NCI-H1436 (cell line): ENCODE measurements around the gene TARBP1.
"Not testable (repeated sequence)": the region's sequence is repeated elsewhere in the genome, so short reads cannot be mapped to it uniquely, and the experiment has no call there.

Experiments used
- DNase-seq: peaks from one replicate; lab custom pipeline; 2025; lab: John Stamatoyannopoulos, UW

TARBP1 gene

DNA sequence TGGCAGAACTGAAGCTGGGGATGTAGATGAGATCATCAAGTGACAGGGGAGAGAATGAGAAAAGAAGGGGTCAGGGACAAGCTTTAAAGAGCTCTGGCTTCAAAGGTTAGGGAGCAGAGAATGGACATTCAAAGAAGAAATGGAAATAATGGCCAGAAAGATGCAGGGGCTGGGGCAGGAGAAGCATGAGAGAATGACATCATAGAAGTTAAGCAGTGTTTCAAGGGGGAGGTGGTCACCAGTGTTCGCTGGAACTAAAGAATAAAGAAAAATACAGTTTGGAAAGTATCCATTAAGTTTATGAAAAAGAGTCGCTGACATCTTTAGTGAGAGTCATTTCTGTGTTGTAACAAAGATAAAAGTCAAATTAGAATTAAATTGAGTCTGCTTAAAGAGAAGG, 44.3 kb downstream of the TARBP1 start:
- DNase-seq, result no peak

DNA sequence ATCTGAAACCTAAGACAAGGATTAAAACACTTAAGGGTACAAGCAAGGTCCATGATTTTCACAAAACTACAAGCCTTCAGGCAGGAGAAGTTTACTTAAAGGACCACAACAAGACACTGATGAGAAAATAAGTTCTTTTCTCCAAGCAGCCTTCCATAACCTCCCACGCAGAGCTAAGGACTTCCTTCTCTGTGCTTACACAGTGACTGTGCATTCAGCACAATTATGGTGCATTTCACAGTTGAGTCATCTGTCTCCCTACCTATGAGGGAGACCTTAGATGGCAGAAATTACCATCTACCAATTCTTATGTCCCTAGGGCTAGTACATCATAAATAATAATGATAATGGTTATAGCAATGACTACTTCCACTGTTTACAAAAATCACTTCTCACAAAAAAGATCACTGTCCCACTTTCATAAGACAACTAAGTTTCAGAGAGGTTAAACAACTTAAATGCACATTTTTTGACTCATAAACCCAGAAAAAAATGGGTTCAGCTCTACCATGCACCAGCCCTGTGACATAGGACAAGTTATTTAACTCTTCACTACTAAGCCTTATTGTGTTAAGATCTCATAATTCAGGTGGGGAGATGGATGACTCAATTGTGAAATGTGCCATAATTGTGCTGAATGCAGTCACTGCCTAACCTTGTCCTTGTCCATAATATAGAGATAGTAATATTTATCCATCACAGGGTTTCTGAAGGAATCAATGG, 45.3 kb downstream of the TARBP1 start:
- DNase-seq, result peak; percentile 21

DNA sequence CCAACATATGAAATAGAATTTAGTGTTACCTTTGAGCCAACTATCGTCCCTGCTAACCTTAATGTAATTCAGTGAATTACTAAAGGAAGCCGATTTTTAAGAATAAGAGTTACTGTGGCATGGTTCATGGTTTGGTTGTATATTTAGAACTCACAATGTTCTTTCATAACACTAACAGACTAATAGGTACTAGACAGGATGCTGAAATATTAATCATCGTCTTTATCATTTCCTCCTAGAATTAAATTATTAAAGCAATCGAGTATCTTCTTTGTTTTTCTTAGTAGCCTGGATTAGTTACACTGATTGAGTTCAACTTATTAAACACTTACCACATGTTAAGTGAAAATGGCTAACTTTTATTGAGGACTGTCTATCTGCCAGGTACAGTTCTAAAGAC, 47.7 kb downstream of the TARBP1 start:
- DNase-seq, result no peak

DNA sequence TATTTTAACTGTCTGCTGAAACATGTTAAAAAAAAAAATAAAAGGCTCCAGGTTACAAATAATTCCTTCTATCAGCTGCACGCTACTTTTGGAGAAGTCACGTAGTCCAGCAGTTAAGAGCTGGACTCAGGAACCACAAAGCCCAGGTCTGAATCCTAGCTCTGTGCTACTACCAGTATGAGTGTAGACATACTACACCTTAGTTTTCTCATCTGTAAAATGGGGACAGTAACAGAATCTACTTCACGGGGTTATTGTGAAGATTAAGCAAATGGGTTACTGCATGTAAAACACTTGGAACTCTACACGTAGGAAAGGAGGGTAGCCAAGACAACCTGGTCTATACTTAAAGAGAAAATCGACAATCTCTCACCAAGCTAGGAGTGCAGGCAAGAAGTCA, 48.3 kb downstream of the TARBP1 start:
- DNase-seq, result no peak

DNA sequence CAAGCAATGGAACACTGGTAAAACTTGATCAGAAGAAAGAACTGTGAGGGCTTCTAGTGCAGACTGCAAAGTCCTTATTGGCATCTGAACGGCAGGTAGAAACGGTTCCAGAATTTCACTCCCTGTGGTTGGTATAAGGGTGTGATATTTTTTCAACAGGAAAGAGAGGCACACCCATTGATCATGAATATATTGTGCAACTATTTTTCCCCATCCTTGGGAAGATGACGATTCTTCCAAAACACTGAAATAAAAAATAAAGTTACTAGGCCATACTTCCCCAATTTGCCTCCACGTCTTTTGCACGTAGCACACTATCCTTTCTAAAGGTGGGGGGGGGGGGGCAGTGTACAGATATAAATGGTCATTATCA, 49.6 kb downstream of the TARBP1 start:
- no peak for DNase-seq

DNA sequence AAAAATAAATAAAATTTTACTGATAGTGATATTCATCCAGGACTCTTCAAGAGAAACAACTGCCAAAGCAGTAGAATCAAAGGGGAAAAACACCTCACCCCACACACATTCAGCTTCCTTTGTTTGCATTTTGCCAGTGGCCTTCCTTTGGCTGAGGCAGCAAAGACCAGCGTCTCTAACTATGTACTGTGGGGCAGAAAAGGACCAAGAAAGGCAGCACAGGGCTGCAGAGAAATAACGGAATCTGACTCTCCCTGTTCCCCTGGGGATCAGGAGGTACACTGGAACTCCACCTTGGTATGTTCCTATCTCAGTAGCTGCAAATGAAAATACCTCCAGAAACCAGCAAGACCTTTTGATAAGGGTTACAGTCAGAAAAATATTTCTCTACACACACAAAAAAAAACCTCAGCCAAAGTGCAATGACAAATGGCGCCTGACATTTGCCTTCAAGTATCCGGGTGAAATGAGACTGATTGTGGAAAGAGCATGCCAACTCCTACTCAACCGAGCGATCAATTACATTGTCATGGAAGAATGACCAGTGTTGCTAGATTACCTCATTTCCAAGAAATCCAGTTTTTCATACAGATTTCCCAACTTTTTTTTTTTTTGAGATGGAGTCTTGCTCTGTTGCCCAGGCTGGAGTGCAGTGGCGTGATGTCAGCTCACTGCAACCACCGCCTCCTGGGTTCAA, 50.9 kb downstream of the TARBP1 start:
- DNase-seq, result no peak

DNA sequence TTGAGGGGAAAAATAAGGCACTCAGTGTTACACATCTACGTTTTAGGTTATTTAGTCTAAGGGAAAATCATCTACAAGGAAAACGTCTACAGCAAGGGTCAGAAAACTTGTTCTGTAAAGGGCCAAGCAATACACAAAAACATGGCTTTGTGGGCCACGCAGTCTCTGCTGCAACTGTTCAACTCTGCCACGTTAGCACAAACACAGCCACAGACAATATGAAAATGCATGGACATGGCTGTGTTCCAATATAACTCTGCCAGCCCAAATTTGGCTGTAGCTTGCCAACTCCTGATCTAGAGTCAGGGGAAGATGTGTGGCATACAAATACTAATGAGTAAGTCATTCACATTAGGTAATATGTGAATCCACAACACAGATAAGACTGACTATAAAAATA, 65.0 kb downstream of the TARBP1 start:
- DNase-seq, result no peak

DNA sequence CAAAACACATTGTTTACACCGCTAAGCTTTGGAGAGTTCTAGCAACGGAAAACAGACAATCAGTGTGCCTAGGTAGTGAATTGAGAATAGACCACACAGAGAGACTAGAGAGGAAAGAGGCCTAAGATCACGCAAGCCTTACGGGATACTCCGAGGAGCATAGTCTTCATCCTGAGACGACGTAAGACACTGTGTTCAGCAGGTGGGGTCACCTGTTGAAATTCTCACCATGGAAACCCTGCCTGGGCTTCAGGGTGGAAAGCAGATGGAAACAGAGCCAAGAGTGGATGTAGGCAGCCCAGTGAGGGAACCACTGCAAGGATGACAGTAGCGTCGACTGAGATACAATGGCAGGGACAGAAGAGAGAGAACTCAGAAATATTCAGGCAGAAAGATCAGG, 65.5 kb downstream of the TARBP1 start:
- no peak for DNase-seq

DNA sequence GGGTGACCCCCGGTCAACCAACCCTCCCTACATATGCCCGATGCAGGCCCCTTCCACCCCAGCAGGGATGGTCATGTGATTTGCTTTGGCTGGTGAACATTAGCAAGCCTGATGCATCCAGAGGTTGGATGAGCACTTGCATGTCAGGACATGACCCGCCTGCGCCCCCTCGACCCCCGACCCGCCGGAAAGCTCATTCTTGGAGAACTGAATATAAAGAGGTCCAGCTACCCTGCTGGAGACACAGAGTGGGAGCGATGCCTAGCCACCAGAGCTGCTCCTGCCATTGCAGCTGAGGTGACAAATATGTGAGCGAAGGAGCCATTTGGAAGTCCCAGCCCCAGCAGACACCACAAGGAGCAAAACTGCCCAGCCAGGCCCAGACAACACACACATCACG, 66.1 kb downstream of the TARBP1 start:
- DNase-seq, result no peak

DNA sequence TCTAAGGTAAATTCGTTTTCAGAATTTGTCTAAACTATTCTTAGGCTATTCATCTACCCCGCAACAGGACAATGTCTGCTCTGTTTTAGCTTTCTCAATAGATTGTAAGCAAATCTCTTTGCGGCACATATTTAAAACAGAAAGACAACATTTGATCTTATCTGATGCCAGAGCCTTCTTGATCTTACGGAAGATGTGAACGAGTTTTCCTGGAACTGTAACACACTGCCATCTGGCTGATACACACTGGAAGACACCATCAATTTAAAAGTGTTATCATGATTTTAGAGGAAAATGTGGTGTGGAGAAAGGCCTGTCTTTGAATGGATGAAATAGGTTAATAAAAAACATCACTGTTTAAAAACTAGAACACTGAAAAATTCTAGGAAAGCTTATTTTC, 69.7 kb downstream of the TARBP1 start:
- DNase-seq, result no peak

DNA sequence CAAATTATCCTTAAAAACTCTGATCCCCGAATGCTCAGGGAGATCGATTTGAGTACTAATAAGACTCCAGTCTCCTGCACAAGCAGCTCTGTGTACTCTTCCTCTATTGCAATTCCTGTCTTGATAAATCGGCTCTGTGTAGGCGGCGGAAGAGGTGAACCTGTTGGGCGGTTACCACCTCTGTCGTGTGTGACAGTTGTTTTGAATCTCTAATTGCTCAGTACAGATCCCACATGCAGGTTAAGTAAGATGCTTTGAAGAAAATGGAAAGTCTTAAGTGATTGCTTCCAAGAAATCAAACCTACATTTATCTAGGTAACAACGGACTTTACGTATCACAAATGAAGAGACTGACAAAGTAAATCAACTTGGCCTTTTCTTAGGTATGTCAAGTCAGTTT, 70.2 kb downstream of the TARBP1 start:
- DNase-seq, result no peak

DNA sequence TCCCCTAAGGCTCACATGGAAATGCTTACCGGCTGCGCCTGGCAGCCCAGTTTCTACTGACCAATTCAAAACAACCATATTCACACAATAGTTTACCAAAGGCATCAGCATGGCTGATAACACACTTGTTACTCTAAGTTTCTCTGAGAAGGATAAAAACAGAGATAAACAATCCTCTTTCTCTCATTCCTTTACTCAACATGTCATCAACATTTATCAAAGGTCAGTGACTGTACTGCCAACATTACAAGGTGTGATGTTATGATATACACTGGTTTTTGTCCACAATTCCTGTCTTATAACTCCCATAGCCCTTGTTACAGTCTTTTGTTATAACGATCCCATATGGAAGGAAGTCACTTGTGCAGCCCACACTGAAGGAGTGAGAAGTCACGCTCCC, 72.1 kb downstream of the TARBP1 start:
- no peak for DNase-seq

DNA sequence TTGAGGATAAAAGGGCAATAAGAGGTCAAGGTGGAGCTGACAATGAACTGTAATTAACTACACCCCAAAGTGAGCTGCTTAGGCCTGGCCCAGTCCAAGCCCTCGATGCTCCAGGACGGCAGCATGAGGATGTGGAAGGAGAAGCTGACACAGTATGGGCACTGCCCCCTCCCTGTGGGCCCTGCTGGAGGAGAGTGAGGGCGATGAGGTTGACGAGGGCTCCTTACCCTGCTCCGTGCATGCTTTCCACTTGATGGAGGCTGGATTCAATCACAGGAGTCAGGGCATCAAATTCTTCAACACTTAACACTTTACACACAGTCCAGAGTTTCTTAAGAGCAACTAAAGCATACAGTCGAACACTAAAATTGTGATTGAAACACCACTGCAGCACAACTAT, 73.3 kb downstream of the TARBP1 start:
- DNase-seq, result no peak

DNA sequence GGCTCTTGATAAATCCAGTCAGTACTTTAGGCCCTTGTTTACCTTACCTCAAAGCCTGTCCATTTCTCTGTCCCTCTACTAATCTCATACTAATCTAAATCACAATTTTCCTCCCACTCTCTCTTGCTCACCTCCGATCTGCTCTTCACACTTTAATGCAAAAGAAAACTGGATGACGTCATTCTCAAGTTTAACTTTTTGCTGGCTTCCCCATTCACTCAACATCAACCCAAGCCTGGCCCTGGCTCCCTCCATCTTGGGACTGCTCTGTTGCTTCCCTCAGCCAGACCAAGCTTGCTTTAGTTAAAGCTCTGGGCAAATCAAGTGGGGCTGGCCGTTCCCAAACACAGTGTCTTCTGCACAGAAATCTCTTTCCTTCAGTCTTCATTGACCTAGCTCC, 76.0 kb downstream of the TARBP1 start:
- DNase-seq, result no peak

DNA sequence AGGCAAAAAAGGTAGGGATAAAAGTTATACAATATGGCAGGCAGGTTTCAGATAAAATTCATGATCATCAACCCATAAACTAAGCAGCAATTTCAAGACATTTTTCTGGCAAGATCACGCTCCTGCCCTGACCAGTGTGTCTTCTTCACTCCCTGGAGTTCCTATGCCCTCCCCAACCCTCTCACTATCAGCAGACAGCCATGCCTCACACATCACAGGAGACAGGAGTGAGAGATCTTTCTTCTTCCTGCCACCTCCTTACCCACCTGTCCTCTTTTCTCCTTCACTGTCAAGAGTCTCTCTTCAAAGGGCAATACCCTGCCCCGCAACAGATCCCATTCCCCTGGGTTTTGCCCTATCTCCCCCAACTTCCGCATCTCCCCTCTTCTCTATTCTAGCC, 77.3 kb downstream of the TARBP1 start:
- no peak for DNase-seq

DNA sequence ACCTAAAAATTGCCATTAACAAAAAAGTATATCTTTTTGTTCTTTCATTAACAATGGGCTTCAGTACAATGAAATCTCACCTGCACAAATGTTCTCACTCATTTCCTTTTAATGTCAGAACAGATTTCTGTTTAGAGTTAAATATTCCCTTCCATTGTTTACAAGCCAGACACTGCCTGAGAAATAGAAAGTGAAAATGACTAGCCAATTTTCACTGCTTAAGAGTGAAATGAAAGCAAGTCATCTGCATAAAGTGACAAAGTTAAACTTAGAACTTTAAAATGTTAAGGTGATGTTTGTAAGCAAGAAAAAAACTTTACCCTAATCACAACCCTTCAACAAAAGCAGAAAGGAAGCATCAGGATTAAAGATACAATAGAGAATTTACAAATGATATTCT, 78.2 kb downstream of the TARBP1 start:
- DNase-seq, result no peak

DNA sequence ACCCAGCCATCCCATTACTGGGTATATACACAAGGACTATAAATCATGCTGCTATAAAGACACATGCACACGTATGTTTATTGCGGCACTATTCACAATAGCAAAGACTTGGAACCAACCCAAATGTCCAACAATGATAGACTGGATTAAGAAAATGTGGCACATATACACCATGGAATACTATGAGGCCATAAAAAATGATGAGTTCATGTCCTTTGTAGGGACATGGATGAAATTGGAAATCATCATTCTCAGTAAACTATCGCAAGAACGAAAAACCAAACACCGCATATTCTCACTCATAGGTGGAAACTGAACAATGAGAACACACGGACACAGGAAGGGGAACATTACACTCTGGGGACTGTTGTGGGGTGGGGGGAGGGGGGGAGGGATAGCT, 79.5 kb downstream of the TARBP1 start:
- not testable (repeated sequence) for DNase-seq

DNA sequence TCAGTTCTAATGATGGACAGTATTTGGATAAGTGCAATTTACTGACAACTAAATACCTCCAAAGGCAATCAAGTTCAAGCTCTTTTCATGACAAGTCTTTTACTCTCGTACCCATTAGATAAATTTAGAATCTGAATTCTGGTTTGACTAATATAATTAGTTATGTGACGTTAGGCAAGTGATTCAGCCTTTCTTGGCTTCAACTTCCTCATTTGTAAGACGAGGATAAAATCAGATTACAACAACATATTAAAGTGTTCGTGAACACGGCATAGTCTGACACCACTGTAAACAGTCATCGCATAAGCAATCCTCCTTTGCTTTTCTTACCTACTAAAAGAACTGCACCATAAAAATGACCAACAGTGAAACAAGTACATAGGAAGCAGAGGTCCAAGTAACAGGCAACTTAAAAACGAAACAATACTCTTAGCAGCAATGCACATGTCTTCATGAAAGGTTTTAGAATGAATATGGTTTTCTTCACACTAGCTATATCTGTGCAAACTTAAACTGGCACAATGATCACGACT, 80.1 kb downstream of the TARBP1 start:
- no peak for DNase-seq

DNA sequence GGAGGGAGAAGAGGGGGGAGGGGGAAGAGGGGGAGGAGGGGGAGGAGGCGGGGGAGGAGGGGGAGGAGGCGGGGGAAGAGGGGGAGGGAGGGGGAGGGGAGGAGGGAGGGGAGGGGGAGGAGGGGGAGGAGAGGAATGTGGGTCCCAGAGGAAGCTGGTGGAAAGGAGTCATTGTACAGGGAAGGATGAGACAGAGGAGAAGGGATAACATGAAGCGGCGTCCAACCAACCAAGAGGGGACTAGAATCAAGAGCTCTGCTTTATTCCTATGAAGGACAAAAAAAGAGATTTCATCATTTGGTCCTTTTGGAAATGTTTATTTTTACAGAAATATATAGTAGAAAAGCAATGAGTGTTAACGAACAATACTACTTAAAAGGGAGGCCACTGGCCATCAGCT, 81.2 kb downstream of the TARBP1 start:
- DNase-seq, result no peak

DNA sequence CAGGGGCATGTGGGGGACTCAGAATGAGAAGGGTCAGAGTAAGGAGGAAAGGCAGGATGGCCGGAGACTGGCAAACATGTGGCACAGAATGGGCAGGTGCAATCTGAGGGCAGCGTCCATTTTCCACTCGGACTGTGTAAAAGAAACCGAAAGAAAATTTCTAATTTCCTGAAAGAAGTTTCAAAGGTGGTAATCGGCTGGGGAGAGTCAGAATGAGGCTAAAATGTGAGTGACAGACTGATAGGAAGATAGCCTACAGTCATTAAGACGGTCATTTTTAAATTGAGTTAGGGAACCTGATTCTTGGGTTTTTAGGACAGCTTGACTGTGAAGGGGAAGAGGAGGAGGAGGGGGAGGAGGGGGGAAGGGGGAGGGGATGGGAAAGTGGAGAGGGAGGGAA, 82.1 kb downstream of the TARBP1 start:
- no peak for DNase-seq

DNA sequence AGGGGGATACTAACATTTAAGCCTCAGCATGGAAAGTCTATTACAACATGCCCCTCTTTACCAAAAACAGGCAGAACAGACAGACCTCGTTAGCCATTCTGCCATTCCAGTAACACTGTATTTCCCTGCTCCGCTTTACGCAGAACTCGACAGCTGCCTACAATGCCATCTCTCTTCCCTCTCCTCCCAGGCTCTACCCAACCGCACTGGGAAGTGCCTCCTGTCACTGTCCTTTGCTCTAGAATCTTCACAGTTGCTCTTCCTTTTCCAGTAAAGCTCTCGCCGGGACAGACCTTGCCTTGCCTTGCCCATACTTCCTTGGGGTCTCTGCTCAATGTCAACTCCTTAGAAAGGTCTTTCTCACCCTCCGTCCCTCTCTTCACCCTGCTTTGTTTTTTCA, 82.9 kb downstream of the TARBP1 start:
- no peak for DNase-seq

DNA sequence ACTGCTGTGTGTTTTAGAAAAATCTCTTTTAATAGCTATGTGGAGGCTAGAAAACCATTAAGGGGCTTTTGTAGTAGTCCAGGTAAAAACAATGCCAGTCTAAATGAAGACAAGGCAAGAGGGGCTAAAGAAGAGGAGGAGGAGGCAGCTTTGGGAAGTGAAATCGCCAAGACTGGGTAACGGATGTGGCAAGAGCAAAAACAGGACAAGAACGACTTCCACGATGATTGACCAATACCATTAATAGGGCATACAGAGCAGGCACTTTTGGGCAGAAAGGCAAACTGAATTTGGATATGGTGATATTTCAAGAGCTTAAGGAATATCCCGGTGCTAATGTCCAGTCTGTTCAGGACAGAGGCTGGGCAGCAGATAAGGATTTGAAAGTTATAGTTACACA, 83.7 kb downstream of the TARBP1 start:
- DNase-seq, result no peak

DNA sequence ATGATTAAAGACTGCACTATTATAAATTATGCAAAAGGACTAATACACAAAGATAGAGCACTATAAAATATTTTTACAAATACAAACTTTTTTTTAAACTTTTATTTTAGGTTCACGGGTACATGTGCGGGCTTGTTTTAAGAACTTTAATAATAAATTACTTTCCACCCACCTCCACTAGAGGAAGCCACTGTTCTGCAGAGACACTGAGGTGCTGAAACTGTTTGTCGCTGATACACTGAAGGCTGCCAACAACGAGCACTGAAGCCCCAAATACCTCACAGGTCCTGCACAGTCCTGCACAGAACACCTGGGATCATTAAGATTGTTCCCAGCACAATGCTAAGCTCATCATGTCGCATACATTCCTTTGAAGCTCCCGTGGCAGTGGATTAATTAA, 85.8 kb downstream of the TARBP1 start:
- no peak for DNase-seq

DNA sequence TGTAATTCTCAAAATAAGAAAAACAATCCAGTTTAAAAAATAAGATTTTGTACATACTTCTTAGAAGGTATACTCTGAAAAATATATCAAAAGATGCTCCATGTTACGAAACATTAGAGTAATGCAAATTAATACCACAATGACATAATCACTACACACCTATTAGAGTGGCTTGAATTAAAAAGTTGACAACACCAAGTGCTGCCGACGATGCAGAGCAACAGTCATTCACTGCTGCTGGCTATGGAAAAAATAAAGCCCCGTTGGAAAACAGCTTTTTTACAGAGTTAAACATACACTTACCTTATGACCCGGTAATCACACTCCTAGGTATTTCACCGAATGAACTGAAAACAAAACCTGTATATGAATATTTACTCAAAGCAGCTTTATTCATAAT, 90.9 kb downstream of the TARBP1 start:
- DNase-seq, result no peak
